K562 (cell line): Measurements from ENCODE around the gene SULT6B1. TPM values are rescaled to one million over a fixed set of nuclear protein-coding genes. Genes with fewer than 3 reads are reported as not detected.

Experiments
- ATAC-seq: fragments of 200-7000 bp; cut with Tn5 transposase; 3 replicates; pipeline ENCODE4 v1.9.1; 2020; ENCODE audit warnings: moderate library complexity
- BruUV-seq: library from RNA; stranded (reverse); fragments of 400-500 nt; replicated peaks from 2 replicates; lab custom pipeline; 2021; lab: Mats Ljungman, UMichigan
- CTCF ChIA-PET: fragments of 300-600 bp; formaldehyde crosslinking; extraction: SDS; loops from one replicate; lab custom pipeline; 2021; ENCODE audit warnings: low intra/inter-chr PET ratio; lab: Yijun Ruan, JAX
- POLR2A ChIA-PET: fragments of 300-600, 350-650 bp; sonication (Branson Sonifier 250); formaldehyde crosslinking; extraction: SDS; loops from one replicate; lab custom pipeline; 2021; ENCODE audit warnings: antibody characterized with exemption, inconsistent platforms; lab: Yijun Ruan, JAX
- DNase-seq, 4 experiments: peaks; one replicate each; pipeline versions ENCODE4 v3.0.0 to v3.0.0-alpha.2; 2011 to 2018; ENCODE audit warnings: low spot score in 3 of 4, mixed read lengths in 3 of 4; ENCODE audit errors: extremely low read depth in 1 of 4
- FAIRE-seq: peaks from 2 replicates; lab custom pipeline; 2011; peaks lifted over from hg19 to GRCh38; lab: Jason Lieb, UNC
- H2AFZ ChIP-seq: 2 replicates; pipeline ENCODE4 v1.6.0; 2011; ENCODE audit warnings: low read depth, low read length, control low read depth, inconsistent platforms
- H3K27ac ChIP-seq: fragments of 200-600 bp; 3 replicates; pipeline ENCODE4 v1.8.0; 2011; ENCODE audit warnings: low read depth, mild to moderate bottlenecking, control low read depth, inconsistent platforms, low read length, moderate library complexity, mixed read lengths; ENCODE audit errors: extremely low read depth
- H3K27me3 ChIP-seq, 2 experiments: fragments of 300-600 bp in 1 of 2; 2 replicates in 1 of 2; 3 replicates in 1 of 2; pipeline versions ENCODE4 v1.6.0 to v1.8.0; 2011; ENCODE audit warnings: inconsistent platforms in 2 of 2, low read length in 2 of 2, mild to moderate bottlenecking in 1 of 2, mixed read lengths in 1 of 2, moderate library complexity in 1 of 2; ENCODE audit not compliant: control insufficient read depth in 2 of 2, insufficient read depth in 2 of 2
- H3K36me3 ChIP-seq: fragments of 300-600 bp; 3 replicates; pipeline ENCODE4 v1.8.0; 2011; ENCODE audit warnings: mild to moderate bottlenecking, low read length, inconsistent platforms; ENCODE audit not compliant: control insufficient read depth, insufficient read depth
- H3K4me1 ChIP-seq, 2 experiments: fragments of 200-600 bp in 1 of 2; replicated peaks in 1 of 2; 2 replicates in 1 of 2; 3 replicates in 1 of 2; pipeline versions ENCODE4 v1.5.1 to v1.8.0; 2011; ENCODE audit warnings: inconsistent platforms in 2 of 2, low read length in 2 of 2, mild to moderate bottlenecking in 1 of 2, mixed read lengths in 1 of 2, moderate library complexity in 1 of 2; ENCODE audit not compliant: control insufficient read depth in 2 of 2, insufficient read depth in 2 of 2
- H3K4me2 ChIP-seq: 2 replicates; pipeline ENCODE4 v1.6.1; 2011; ENCODE audit warnings: low read length, control low read depth, inconsistent platforms, mixed read lengths; ENCODE audit not compliant: insufficient read depth
- H3K4me3 ChIP-seq: fragments of 200-600 bp; sonication (generic), shearing (Covaris generic); 2 replicates; pipeline ENCODE4 v1.5.1; 2016; ENCODE audit warnings: control low read depth, inconsistent platforms
- H3K79me2 ChIP-seq: fragments of 200-600 bp; 3 replicates; pipeline ENCODE4 v1.8.0; 2011; ENCODE audit warnings: low read length, inconsistent platforms; ENCODE audit not compliant: control insufficient read depth, insufficient read depth
- H3K9ac ChIP-seq, 2 experiments: 2 replicates each; pipeline versions ENCODE4 v1.6.0 to v1.6.1; 2011; ENCODE audit warnings: low read depth in 2 of 2, low read length in 2 of 2, control low read depth in 1 of 2, inconsistent platforms in 1 of 2, mild to moderate bottlenecking in 1 of 2, mixed read lengths in 1 of 2; ENCODE audit not compliant: insufficient read depth in 1 of 2
- H3K9me1 ChIP-seq: one replicate; pipeline ENCODE4 v1.6.0; 2011; ENCODE audit warnings: inconsistent platforms, mild to moderate bottlenecking, low read length, moderate library complexity; ENCODE audit not compliant: control insufficient read depth, insufficient read depth
- H3K9me3 ChIP-seq: replicated peaks from 2 replicates; pipeline ENCODE4 v1.5.1; 2011; ENCODE audit warnings: low read depth, low read length, inconsistent platforms; ENCODE audit not compliant: control insufficient read depth, insufficient read depth
- H4K20me1 ChIP-seq: replicated peaks from 2 replicates; pipeline ENCODE4 v1.6.1; 2011; ENCODE audit warnings: low read length, inconsistent platforms, mixed read lengths; ENCODE audit not compliant: control insufficient read depth, insufficient read depth
- BHLHE40 ChIP-seq: IDR thresholded peaks from 2 replicates; pipeline ENCODE4 v1.6.1; 2011; ENCODE audit warnings: low read length, improper control_type of control experiment
- DDX20 ChIP-seq: fragments of 450-650 bp; IDR thresholded peaks from 2 replicates; pipeline ENCODE4 v1.6.1; 2016; ENCODE audit warnings: missing genetic modification characterization, low read depth, mild to moderate bottlenecking, missing compliant biosample characterization, moderate library complexity
- RFX1 ChIP-seq: fragments of 450-650 bp; IDR thresholded peaks from 2 replicates; pipeline ENCODE4 v1.6.1; 2016; ENCODE audit warnings: mild to moderate bottlenecking, moderate library complexity
- SMARCE1 ChIP-seq: fragments of 450-650 bp; IDR thresholded peaks from 2 replicates; pipeline ENCODE4 v1.7.1; 2016; ENCODE audit warnings: mild to moderate bottlenecking
- WGBS: fragments of 100-300 bp; shearing (Covaris generic); methylation state at CpG from one replicate; pipeline ENCODE4 v1.1.6; 2016; ENCODE audit warnings: low coverage, mixed read lengths; ENCODE audit not compliant: insufficient coverage; ENCODE audit errors: missing lambda C conversion rate; 5-methylcytosine and 5-hydroxymethylcytosine counted together
- in situ Hi-C: fragments of 300-500 bp; cut with MboI; formaldehyde crosslinking; loops from 4 replicates; pipeline ENCODE4 v1.15.0; 2018; ENCODE audit warnings: inconsistent platforms, mixed read lengths
- intact Hi-C: fragments of 100-400 bp; cut with micrococcal nuclease; formaldehyde crosslinking; loops from 2 replicates; pipeline ENCODE4 v1.14.2; 2022
- polyA plus RNA-seq, 8 experiments: library from polyadenylated mRNA; depleted of rRNA in 4 of 8; stranded (reverse) in 5 of 8; unstranded in 3 of 8; fragments of >200 nt; fragmentation: Nextera tagmentation in 2 of 8; fragmentation: Illumina TruSeq in 1 of 8; extraction: Ambion mirVana in 2 of 8; extraction: Trizol in 1 of 8; gene quantifications; 2 replicates each; pipeline versions ENCODE4 v1.2.1 to v1.2.3, GENCODE V29; 2011 to 2014; ENCODE audit warnings: inconsistent platforms in 1 of 8, missing spikeins in 1 of 8
- total RNA-seq, 7 experiments: library from RNA; depleted of rRNA in 6 of 7; stranded (reverse); fragments of >200 nt in 6 of 7; fragmentation: Illumina TruSeq in 2 of 7; extraction: Trizol in 2 of 7; gene quantifications; 2 replicates each; pipeline versions ENCODE4 v1.2.1 to v1.2.3, GENCODE V29; 2011 to 2021; ENCODE audit warnings: low replicate concordance in 1 of 7
- TF ChIP-seq, protein P1 (sequence below): sonication (generic); formaldehyde crosslinking; IDR thresholded peaks from 2 replicates; pipeline ENCODE4 v1.8.0; 2023; ENCODE audit warnings: missing genetic modification reagents, mild to moderate bottlenecking, borderline replicate concordance
- TF ChIP-seq, protein P2 (sequence below): fragments of 250-450 bp; sonication (Bioruptor Pico); IDR thresholded peaks from 2 replicates; pipeline ENCODE4 v1.4.0; 2020; ENCODE audit warnings: mild to moderate bottlenecking, moderate library complexity

SULT6B1 gene
- total and polyA plus RNA-seq, 9 of the 15 experiments (the other 6 are each of a cell fraction or from before 2014, with no cell fraction given) = not detected

DNA sequence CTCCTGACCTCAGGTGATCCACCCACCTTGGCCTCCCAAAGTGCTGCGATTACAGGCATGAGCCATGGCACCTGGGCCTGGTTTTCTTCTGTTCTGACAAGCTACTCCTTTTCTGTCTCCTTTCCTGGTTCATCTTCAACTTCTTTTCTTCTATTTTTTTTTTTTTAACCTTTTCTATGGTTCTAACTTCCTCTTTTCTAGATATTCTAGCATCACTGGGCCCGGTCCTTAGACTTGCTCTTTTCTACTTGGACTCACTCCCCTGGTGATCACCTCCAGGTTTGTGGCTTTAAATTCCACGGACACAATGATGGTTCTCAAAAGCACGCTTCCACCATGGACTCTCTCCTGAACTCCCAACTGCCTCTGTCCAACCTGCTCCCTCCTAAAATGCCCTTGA lies 33.7 kb downstream of the SULT6B1 start:
- Histone ChIP-seq H3K9me1 (no peaks in the 10 kb centered on the region), H3K9me3 (no peaks in the 10 kb centered on the region), H3K36me3 (no peaks in the 10 kb centered on the region), H3K4me1 (peaks cover 7 to 18% of the 10 kb centered on the region in 2 experiments), H3K79me2 (peaks cover 26% of the 10 kb centered on the region), H3K27ac (no peak overlapping the region), H2AFZ (no peak overlapping the region), H3K27me3 (no peaks in the 10 kb centered on the region), H4K20me1 (no peaks in the 10 kb centered on the region), H3K4me3 (no peak overlapping the region), H3K9ac (no peak overlapping the region), H3K4me2 (no peak overlapping the region)
- TF ChIP-seq DDX20 (tag) (no peak), SMARCE1 (no peak), RFX1 (no peak)
- no TSS peak for BruUV-seq
- FAIRE-seq (no peak), ATAC-seq (no peak), DNase-seq (no peak)
- intact Hi-C loops = no loop called here
- CTCF ChIA-PET = no interaction called here
- 86% methylated on average over 3 of the region's 4 CpGs for WGBS
- in situ Hi-C loops = loop anchor here (10.0 kb wide), 1 partner anchor 720 kb away; no protein-coding TSS in a partner anchor
- POLR2A ChIA-PET = no interaction called here

DNA sequence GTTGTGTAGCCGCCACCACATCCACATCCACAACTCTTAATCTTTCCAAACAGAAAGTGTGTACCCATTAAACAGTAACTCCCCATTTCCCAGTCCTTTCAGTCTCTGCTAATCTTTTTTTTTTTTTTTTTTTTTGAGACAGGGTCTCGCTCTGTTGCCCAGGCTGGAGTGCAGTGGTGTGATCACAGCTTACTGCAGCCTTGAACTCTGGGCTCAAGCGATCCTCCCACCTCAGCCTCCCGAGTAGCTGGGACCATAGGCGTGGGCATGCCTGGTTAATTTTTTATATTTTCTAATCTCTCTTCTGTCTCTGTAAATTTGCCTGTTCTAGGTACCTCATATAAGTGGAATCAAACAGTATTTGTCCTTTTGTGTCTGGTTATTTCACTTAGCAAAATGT lies 35.2 kb downstream of the SULT6B1 start:
- in situ Hi-C loops = loop anchor here (10.0 kb wide), 1 partner anchor 722 kb away; no protein-coding TSS in a partner anchor
- TF ChIP-seq, protein P1, sequence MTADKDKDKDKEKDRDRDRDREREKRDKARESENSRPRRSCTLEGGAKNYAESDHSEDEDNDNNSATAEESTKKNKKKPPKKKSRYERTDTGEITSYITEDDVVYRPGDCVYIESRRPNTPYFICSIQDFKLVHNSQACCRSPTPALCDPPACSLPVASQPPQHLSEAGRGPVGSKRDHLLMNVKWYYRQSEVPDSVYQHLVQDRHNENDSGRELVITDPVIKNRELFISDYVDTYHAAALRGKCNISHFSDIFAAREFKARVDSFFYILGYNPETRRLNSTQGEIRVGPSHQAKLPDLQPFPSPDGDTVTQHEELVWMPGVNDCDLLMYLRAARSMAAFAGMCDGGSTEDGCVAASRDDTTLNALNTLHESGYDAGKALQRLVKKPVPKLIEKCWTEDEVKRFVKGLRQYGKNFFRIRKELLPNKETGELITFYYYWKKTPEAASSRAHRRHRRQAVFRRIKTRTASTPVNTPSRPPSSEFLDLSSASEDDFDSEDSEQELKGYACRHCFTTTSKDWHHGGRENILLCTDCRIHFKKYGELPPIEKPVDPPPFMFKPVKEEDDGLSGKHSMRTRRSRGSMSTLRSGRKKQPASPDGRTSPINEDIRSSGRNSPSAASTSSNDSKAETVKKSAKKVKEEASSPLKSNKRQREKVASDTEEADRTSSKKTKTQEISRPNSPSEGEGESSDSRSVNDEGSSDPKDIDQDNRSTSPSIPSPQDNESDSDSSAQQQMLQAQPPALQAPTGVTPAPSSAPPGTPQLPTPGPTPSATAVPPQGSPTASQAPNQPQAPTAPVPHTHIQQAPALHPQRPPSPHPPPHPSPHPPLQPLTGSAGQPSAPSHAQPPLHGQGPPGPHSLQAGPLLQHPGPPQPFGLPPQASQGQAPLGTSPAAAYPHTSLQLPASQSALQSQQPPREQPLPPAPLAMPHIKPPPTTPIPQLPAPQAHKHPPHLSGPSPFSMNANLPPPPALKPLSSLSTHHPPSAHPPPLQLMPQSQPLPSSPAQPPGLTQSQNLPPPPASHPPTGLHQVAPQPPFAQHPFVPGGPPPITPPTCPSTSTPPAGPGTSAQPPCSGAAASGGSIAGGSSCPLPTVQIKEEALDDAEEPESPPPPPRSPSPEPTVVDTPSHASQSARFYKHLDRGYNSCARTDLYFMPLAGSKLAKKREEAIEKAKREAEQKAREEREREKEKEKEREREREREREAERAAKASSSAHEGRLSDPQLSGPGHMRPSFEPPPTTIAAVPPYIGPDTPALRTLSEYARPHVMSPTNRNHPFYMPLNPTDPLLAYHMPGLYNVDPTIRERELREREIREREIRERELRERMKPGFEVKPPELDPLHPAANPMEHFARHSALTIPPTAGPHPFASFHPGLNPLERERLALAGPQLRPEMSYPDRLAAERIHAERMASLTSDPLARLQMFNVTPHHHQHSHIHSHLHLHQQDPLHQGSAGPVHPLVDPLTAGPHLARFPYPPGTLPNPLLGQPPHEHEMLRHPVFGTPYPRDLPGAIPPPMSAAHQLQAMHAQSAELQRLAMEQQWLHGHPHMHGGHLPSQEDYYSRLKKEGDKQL (CRISPR knock-in tag) = no peak
- no peak for TF ChIP-seq BHLHE40
- TF ChIP-seq, protein P2, sequence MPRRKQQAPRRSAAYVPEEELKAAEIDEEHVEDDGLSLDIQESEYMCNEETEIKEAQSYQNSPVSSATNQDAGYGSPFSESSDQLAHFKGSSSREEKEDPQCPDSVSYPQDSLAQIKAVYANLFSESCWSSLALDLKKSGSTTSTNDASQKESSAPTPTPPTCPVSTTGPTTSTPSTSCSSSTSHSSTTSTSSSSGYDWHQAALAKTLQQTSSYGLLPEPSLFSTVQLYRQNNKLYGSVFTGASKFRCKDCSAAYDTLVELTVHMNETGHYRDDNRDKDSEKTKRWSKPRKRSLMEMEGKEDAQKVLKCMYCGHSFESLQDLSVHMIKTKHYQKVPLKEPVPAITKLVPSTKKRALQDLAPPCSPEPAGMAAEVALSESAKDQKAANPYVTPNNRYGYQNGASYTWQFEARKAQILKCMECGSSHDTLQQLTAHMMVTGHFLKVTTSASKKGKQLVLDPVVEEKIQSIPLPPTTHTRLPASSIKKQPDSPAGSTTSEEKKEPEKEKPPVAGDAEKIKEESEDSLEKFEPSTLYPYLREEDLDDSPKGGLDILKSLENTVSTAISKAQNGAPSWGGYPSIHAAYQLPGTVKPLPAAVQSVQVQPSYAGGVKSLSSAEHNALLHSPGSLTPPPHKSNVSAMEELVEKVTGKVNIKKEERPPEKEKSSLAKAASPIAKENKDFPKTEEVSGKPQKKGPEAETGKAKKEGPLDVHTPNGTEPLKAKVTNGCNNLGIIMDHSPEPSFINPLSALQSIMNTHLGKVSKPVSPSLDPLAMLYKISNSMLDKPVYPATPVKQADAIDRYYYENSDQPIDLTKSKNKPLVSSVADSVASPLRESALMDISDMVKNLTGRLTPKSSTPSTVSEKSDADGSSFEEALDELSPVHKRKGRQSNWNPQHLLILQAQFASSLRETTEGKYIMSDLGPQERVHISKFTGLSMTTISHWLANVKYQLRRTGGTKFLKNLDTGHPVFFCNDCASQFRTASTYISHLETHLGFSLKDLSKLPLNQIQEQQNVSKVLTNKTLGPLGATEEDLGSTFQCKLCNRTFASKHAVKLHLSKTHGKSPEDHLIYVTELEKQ (CRISPR knock-in tag) = no peak

More for the DNA sequence above, 35.2 kb downstream of the SULT6B1 start:
- no peak overlapping the region for H2AFZ ChIP-seq
- H3K9me3 ChIP-seq = no peaks in the 10 kb centered on the region
- CTCF ChIA-PET = no interaction called here
- FAIRE-seq = no peak
- no peak for DNase-seq
- H3K27ac ChIP-seq = no peak overlapping the region
- POLR2A ChIA-PET = no interaction called here
- no peaks in the 10 kb centered on the region for H3K27me3 ChIP-seq
- no peak overlapping the region for H3K9ac ChIP-seq
- H3K4me2 ChIP-seq = no peak overlapping the region
- ATAC-seq = no peak
- no peaks in the 10 kb centered on the region for H4K20me1 ChIP-seq
- no TSS peak for BruUV-seq
- H3K4me3 ChIP-seq = no peak overlapping the region
- WGBS = 76% methylated on average over 4 of the region's 5 CpGs
- intact Hi-C loops = no loop called here
- peaks cover 26% of the 10 kb centered on the region for H3K79me2 ChIP-seq
- H3K4me1 ChIP-seq = peaks cover 11 to 18% of the 10 kb centered on the region in 2 experiments
- H3K9me1 ChIP-seq = no peaks in the 10 kb centered on the region
- H3K36me3 ChIP-seq = peaks cover 6% of the 10 kb centered on the region; the same call in 1 of the 3 replicates
